Caco-2 (cell line): ENCODE data around the gene SLC8A2. TPM values are rescaled to one million over a fixed set of nuclear protein-coding genes. Genes with fewer than 3 reads are reported as not detected.
"Not testable (repeated sequence)": the region's sequence is repeated elsewhere in the genome, so short reads cannot be mapped to it uniquely, and the experiment has no call there.

ENCODE experiments used
- BruUV-seq: library from RNA; stranded (reverse); fragments of 400-500 nt; replicated peaks from 2 replicates; lab custom pipeline; 2021; lab: Mats Ljungman, UMichigan
- CTCF ChIA-PET: fragments of 300-600 bp; sonication (Branson Sonifier 250); formaldehyde crosslinking; loops from one replicate; lab custom pipeline; 2022; ENCODE audit warnings: antibody characterized with exemption; lab: Charles Lee
- POLR2A ChIA-PET: fragments of 300-600 bp; sonication (Branson Sonifier 250); formaldehyde crosslinking; loops from one replicate; lab custom pipeline; 2022; ENCODE audit warnings: antibody characterized with exemption; lab: Charles Lee
- DNase-seq, 2 experiments: peaks; one replicate each; pipeline versions ENCODE4 v3.0.0 to v3.0.0-alpha.2; 2020 to 2022
- H3K27me3 ChIP-seq: replicated peaks from 2 replicates; pipeline ENCODE4 v1.6.0; 2011; ENCODE audit warnings: low read length; ENCODE audit not compliant: control insufficient read depth, insufficient read depth
- H3K36me3 ChIP-seq: 2 replicates; pipeline ENCODE4 v1.5.1; 2011; ENCODE audit warnings: low read length; ENCODE audit not compliant: control insufficient read depth, insufficient read depth
- H3K4me1 ChIP-seq: fragments of 250-450 bp; sonication (Bioruptor Pico); 2 replicates; pipeline ENCODE4 v1.5.1; 2020; ENCODE audit warnings: mild to moderate bottlenecking
- H3K4me3 ChIP-seq: 2 replicates; pipeline ENCODE4 v1.5.1; 2011; ENCODE audit warnings: low read depth, mild to moderate bottlenecking, control low read depth, low read length
- H3K9me3 ChIP-seq: fragments of 250-450 bp; sonication (Bioruptor Pico); 2 replicates; pipeline ENCODE4 v1.5.1; 2020; ENCODE audit warnings: mild to moderate bottlenecking, moderate library complexity
- H3K27ac Mint-ChIP-seq: one replicate; pipeline ENCODE4 v1.8.0; 2022; ENCODE audit warnings: mixed read lengths; ENCODE audit not compliant: unreplicated experiment
- H3K27me3 Mint-ChIP-seq: one replicate; pipeline ENCODE4 v1.8.0; 2022; ENCODE audit warnings: mixed read lengths; ENCODE audit not compliant: insufficient read depth, unreplicated experiment
- H3K36me3 Mint-ChIP-seq: one replicate; pipeline ENCODE4 v1.8.0; 2022; ENCODE audit warnings: mild to moderate bottlenecking, mixed read lengths; ENCODE audit not compliant: insufficient read depth, unreplicated experiment
- H3K4me1 Mint-ChIP-seq: one replicate; pipeline ENCODE4 v1.8.0; 2022; ENCODE audit warnings: low read depth, mixed read lengths; ENCODE audit not compliant: unreplicated experiment
- H3K4me3 Mint-ChIP-seq: one replicate; pipeline ENCODE4 v1.8.0; 2022; ENCODE audit warnings: mild to moderate bottlenecking, moderate library complexity, mixed read lengths; ENCODE audit not compliant: unreplicated experiment
- H3K9me3 Mint-ChIP-seq: one replicate; pipeline ENCODE4 v1.8.0; 2022; ENCODE audit warnings: mixed read lengths; ENCODE audit not compliant: unreplicated experiment
- intact Hi-C: fragments of 100-400 bp; cut with micrococcal nuclease; formaldehyde crosslinking; loops from one replicate; pipeline ENCODE4 v1.10.0; 2022; ENCODE audit not compliant: unreplicated experiment
- total RNA-seq: library from RNA; stranded (reverse); gene quantifications from 2 replicates; pipeline ENCODE4 v1.2.3, GENCODE V29; 2022
- TF ChIP-seq, protein P1 (sequence below), 2 experiments: fragments of 200-600 bp in 1 of 2; IDR thresholded peaks; 1 replicate in 1 of 2; 2 replicates in 1 of 2; pipeline versions ENCODE4 v1.5.1 to v1.8.0; 2011 to 2022; ENCODE audit warnings: antibody characterized with exemption in 1 of 2, control low read depth in 1 of 2, inconsistent platforms in 1 of 2, low read depth in 1 of 2, low read length in 1 of 2, mild to moderate bottlenecking in 1 of 2, moderate library complexity in 1 of 2; ENCODE audit not compliant: insufficient read depth in 1 of 2, severe bottlenecking in 1 of 2, unreplicated experiment in 1 of 2

SLC8A2 gene
- total RNA-seq, 1 experiment from 2014 or later, result 1.2 TPM

DNA sequence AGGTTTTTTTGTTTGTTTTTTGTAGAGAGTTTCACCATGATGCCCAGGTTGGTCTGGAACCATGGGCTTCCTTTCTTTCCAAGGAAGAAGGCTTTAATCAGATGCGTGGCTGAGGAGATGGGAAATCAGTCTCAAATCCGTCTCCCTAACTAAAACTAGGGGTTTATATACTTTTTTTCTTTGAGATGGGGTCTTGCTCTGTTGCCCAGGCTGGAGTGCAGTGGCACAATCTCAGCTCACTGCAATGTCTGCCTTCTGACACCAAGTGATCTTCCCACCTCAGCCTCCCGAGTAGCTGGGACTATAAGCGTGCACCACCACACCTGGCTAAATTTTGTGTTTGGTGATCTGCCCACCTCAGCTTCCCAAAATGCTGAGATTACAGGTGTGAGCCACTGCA, 87.2 kb downstream of the SLC8A2 start:
- H3K9me3 Mint-ChIP-seq, BruUV-seq, H3K4me3 ChIP-seq, POLR2A ChIA-PET, H3K36me3 ChIP-seq, H3K27ac Mint-ChIP-seq, H3K4me1 Mint-ChIP-seq, H3K4me1 ChIP-seq, intact Hi-C loops, H3K4me3 Mint-ChIP-seq, H3K27me3 ChIP-seq, DNase-seq, H3K27me3 Mint-ChIP-seq, H3K9me3 ChIP-seq: not testable (repeated sequence)
- H3K36me3 Mint-ChIP-seq, result peaks cover 31% of the 10 kb centered on the region
- CTCF ChIA-PET, result interaction anchor here (0.6 to 1.1 kb wide), 2 partner anchors 36 to 92 kb away, joined by 4 to 6 read pairs; partner anchors contain the start of gene DHX34

DNA sequence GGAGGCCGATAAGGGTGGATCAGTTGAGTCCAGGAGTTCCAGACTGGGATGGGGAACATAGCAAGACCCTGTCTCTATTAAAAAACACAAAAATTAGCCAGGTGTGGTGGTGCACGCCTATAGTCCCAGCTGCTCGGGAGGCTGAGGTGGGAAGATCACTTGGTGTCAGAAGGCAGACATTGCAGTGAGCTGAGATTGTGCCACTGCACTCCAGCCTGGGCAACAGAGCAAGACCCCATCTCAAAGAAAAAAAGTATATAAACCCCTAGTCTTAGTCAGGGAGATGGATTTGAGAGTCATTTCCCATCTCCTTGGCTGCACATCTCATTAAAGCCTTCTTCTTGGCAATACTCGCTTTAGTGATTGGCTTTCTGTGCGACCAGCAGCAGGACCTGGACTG, 87.8 kb downstream of the SLC8A2 start:
- H3K9me3 Mint-ChIP-seq, H3K36me3 ChIP-seq, H3K27ac Mint-ChIP-seq, H3K27me3 Mint-ChIP-seq, H3K4me3 ChIP-seq, H3K9me3 ChIP-seq, H3K4me3 Mint-ChIP-seq, DNase-seq, H3K27me3 ChIP-seq, BruUV-seq, H3K4me1 ChIP-seq, H3K4me1 Mint-ChIP-seq, intact Hi-C loops, POLR2A ChIA-PET: not testable (repeated sequence)
- peaks cover 37% of the 10 kb centered on the region for H3K36me3 Mint-ChIP-seq
- CTCF ChIA-PET, result interaction anchor here (0.6 kb wide), 1 partner anchor 92 kb away, joined by 4 read pairs; no protein-coding TSS in a partner anchor

DNA sequence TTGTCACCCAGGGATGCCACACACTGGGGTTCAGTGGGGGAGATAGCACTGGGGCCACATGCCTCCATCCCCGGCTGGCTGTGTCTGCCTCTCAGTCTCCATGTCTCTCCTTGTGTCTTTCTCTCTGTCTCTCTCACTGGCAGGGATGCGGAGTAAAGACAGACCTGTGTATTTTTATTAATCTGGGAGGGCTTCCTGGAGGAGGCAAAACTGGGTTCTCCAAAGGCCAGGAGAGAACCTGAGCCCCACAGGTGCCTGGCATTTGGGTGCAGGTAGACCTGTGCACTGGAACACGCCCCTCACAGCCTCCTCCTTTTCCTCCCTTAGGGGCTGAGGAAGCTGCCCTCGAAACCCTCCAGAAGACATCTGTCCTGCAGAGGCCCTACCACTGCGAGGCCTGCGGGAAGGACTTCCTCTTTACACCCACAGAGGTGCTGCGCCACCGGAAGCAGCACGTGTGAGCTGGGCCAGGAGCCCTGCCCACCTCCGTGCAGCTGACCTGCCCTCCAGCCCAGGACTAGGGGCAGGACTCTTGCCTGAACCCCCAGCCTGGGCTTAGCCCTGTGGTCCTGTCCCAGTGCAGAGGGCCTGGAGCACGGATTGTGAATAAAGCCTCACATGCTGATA, 89.9 kb downstream of the SLC8A2 start:
- no peak overlapping the region for H3K4me3 ChIP-seq
- H3K36me3 ChIP-seq, result peaks cover 3% of the 10 kb centered on the region
- H3K9me3 ChIP-seq, result no peaks in the 10 kb centered on the region
- no peak for DNase-seq
- H3K4me3 Mint-ChIP-seq, result no peak overlapping the region
- TF ChIP-seq, protein P1, sequence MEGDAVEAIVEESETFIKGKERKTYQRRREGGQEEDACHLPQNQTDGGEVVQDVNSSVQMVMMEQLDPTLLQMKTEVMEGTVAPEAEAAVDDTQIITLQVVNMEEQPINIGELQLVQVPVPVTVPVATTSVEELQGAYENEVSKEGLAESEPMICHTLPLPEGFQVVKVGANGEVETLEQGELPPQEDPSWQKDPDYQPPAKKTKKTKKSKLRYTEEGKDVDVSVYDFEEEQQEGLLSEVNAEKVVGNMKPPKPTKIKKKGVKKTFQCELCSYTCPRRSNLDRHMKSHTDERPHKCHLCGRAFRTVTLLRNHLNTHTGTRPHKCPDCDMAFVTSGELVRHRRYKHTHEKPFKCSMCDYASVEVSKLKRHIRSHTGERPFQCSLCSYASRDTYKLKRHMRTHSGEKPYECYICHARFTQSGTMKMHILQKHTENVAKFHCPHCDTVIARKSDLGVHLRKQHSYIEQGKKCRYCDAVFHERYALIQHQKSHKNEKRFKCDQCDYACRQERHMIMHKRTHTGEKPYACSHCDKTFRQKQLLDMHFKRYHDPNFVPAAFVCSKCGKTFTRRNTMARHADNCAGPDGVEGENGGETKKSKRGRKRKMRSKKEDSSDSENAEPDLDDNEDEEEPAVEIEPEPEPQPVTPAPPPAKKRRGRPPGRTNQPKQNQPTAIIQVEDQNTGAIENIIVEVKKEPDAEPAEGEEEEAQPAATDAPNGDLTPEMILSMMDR (IDR thresholded peaks at IDR 0.05; ENCODE audit: insufficient read depth in 1 of 2, low read depth in 1 of 2, low read length in 1 of 2, severe bottlenecking in 1 of 2, unreplicated experiment in 1 of 2), result no peak
- H3K4me1 Mint-ChIP-seq, result no peaks in the 10 kb centered on the region
- H3K9me3 Mint-ChIP-seq, result no peaks in the 10 kb centered on the region
- POLR2A ChIA-PET, result no interaction called here
- CTCF ChIA-PET, result no interaction called here
- no peaks in the 10 kb centered on the region for H3K4me1 ChIP-seq
- BruUV-seq, result no TSS peak
- H3K36me3 Mint-ChIP-seq, result peaks cover 50% of the 10 kb centered on the region
- intact Hi-C loops, result no loop called here
- H3K27ac Mint-ChIP-seq, result no peak overlapping the region
- H3K27me3 Mint-ChIP-seq, result no peaks in the 10 kb centered on the region
- H3K27me3 ChIP-seq, result no peaks in the 10 kb centered on the region

DNA sequence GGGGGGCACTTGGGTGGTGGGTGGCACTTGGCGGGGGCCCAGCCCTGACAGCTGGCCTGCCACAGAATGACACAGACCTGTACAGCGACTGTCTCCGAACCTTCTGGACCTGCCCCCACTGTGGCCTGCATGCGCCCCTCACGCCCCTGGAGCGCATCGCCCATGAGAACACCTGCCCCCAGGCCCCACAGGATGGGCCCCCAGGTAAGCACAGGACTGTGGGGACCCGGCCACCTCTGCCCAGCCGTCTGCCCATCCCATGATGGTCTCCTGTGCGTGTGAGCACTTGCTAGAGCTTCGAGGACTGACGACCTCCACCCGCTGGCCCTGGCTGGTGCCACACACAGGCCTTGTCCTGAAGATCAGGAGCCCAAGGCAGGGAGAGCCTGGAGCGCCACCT, 90.6 kb downstream of the SLC8A2 start:
- no peak overlapping the region for H3K27ac Mint-ChIP-seq
- H3K9me3 ChIP-seq, result no peaks in the 10 kb centered on the region
- no peaks in the 10 kb centered on the region for H3K9me3 Mint-ChIP-seq
- no TSS peak for BruUV-seq
- DNase-seq, result no peak
- H3K4me3 ChIP-seq, result no peak overlapping the region
- H3K27me3 ChIP-seq, result no peaks in the 10 kb centered on the region
- TF ChIP-seq, protein P1 (IDR thresholded peaks at IDR 0.05; ENCODE audit: insufficient read depth in 1 of 2, low read depth in 1 of 2, low read length in 1 of 2, severe bottlenecking in 1 of 2, unreplicated experiment in 1 of 2), result no peak
- no peaks in the 10 kb centered on the region for H3K4me1 ChIP-seq
- no peak overlapping the region for H3K4me3 Mint-ChIP-seq
- no peaks in the 10 kb centered on the region for H3K27me3 Mint-ChIP-seq
- ChIA-PET CTCF (no interaction called here), POLR2A (no interaction called here)
- H3K36me3 Mint-ChIP-seq, result peaks cover 53% of the 10 kb centered on the region
- no peaks in the 10 kb centered on the region for H3K4me1 Mint-ChIP-seq
- peaks cover 3% of the 10 kb centered on the region for H3K36me3 ChIP-seq
- intact Hi-C loops, result no loop called here
